ENCODE data around the gene TCF7L2.

The TCF7L2 gene

GRCh38 chr10:113015201-113015600, 65.2 kb downstream of the TCF7L2 start:
- H4K91ac ChIP-seq (ENCODE audit: low read depth, low read length): no peak overlapping the region
- H3K9ac ChIP-seq (ENCODE audit: low read length): no peak overlapping the region
- no peak overlapping the region for H3K18ac ChIP-seq (ENCODE audit: low read length)
- no peak overlapping the region for H2BK5ac ChIP-seq (ENCODE audit: low read depth, low read length, poor library complexity)
- no peaks in the 10 kb centered on the region for H3K9me3 ChIP-seq (ENCODE audit: insufficient read depth, low read depth, low read length)
- peaks cover 16 to 25% of the 10 kb centered on the region in 2 experiments for H3K4me1 ChIP-seq (ENCODE audit: control insufficient read depth in 1 of 2, insufficient read depth in 2 of 2, low read length in 2 of 2)
- H3K14ac ChIP-seq (ENCODE audit: low read length): no peak overlapping the region
- no peak overlapping the region for H2AFZ ChIP-seq (ENCODE audit: insufficient read depth, low read length, poor library complexity)
- H2BK12ac ChIP-seq (ENCODE audit: low read length): no peak overlapping the region
- DNase-seq: no peak
- no peak overlapping the region for H3K23ac ChIP-seq (ENCODE audit: low read length)
- H3K4me2 ChIP-seq (ENCODE audit: low read length): no peak overlapping the region
- WGBS (ENCODE audit: extremely low coverage, insufficient coverage, insufficient read length): no CpG with 5 or more reads among the region's 4 CpGs
- no peak overlapping the region for H2BK120ac ChIP-seq (ENCODE audit: insufficient read depth, low read length, poor library complexity)
- no peak overlapping the region for H3K4me3 ChIP-seq (ENCODE audit: low read depth, low read length)
- H3K36me3 ChIP-seq (ENCODE audit: control insufficient read depth in 1 of 2, insufficient read depth in 2 of 2, low read length in 2 of 2): no peaks in the 10 kb centered on the region
- peaks cover 16% of the 10 kb centered on the region for H3K79me2 ChIP-seq (ENCODE audit: control insufficient read depth, insufficient read depth, low read length, poor library complexity)
- no peak overlapping the region for H4K12ac ChIP-seq (ENCODE audit: low read depth, low read length)
- no peak overlapping the region for H2AK5ac ChIP-seq (ENCODE audit: low read length)
- H3K4ac ChIP-seq (ENCODE audit: low read depth, low read length): peak overlapping the region; percentile 21
- no peak overlapping the region for H3K27ac ChIP-seq (ENCODE audit: low read depth, low read length)
- peaks cover 1% of the 10 kb centered on the region for H3K79me1 ChIP-seq (ENCODE audit: low read length)
- no peak overlapping the region for H4K8ac ChIP-seq (ENCODE audit: low read depth, low read length)
- H3K27me3 ChIP-seq (ENCODE audit: insufficient read depth, low read length): no peaks in the 10 kb centered on the region

- Histone ChIP-seq H4K8ac (ENCODE audit: low read depth, low read length) (no peak overlapping the region), H3K36me3 (ENCODE audit: control insufficient read depth in 1 of 2, insufficient read depth in 2 of 2, low read length in 2 of 2) (peaks cover 0 to 2% of the 10 kb centered on the region in 2 experiments), H2BK120ac (ENCODE audit: insufficient read depth, low read length, poor library complexity) (no peak overlapping the region), H2AK5ac (ENCODE audit: low read length) (no peak overlapping the region), H3K9me3 (ENCODE audit: insufficient read depth, low read depth, low read length) (no peaks in the 10 kb centered on the region), H3K9ac (ENCODE audit: low read length) (no peak overlapping the region), H3K23ac (ENCODE audit: low read length) (no peak overlapping the region), H3K4me1 (ENCODE audit: control insufficient read depth in 1 of 2, insufficient read depth in 2 of 2, low read length in 2 of 2) (peaks cover 19 to 20% of the 10 kb centered on the region in 2 experiments), H4K91ac (ENCODE audit: low read depth, low read length) (no peak overlapping the region), H3K4ac (ENCODE audit: low read depth, low read length) (peak overlapping the region; percentile 34), H3K27me3 (ENCODE audit: insufficient read depth, low read length) (no peaks in the 10 kb centered on the region), H3K79me2 (ENCODE audit: control insufficient read depth, insufficient read depth, low read length, poor library complexity) (peaks cover 19% of the 10 kb centered on the region), H2BK5ac (ENCODE audit: low read depth, low read length, poor library complexity) (no peak overlapping the region), H2AFZ (ENCODE audit: insufficient read depth, low read length, poor library complexity) (no peak overlapping the region), H2BK12ac (ENCODE audit: low read length) (no peak overlapping the region), H3K27ac (ENCODE audit: low read depth, low read length) (no peak overlapping the region), H3K79me1 (ENCODE audit: low read length) (peaks cover 5% of the 10 kb centered on the region), H3K4me2 (ENCODE audit: low read length) (no peak overlapping the region), H4K12ac (ENCODE audit: low read depth, low read length) (no peak overlapping the region), H3K4me3 (ENCODE audit: low read depth, low read length) (no peak overlapping the region), H3K14ac (ENCODE audit: low read length) (no peak overlapping the region), H3K18ac (ENCODE audit: low read length) (no peak overlapping the region)
- WGBS (ENCODE audit: extremely low coverage, insufficient coverage, insufficient read length): no CpG with 5 or more reads among the region's 5 CpGs
- DNase-seq: no peak
Measured at GRCh38 chr10:113017376-113017775, 67.3 kb downstream of the TCF7L2 start.

- Histone ChIP-seq H2AFZ (ENCODE audit: insufficient read depth, low read length, poor library complexity) (no peak overlapping the region), H3K4ac (ENCODE audit: low read depth, low read length) (peak overlapping the region; percentile 47), H3K79me1 (ENCODE audit: low read length) (peaks cover 5% of the 10 kb centered on the region), H2BK12ac (ENCODE audit: low read length) (no peak overlapping the region), H3K36me3 (ENCODE audit: control insufficient read depth in 1 of 2, insufficient read depth in 2 of 2, low read length in 2 of 2) (peaks cover 0 to 2% of the 10 kb centered on the region in 2 experiments), H3K18ac (ENCODE audit: low read length) (no peak overlapping the region), H2AK5ac (ENCODE audit: low read length) (no peak overlapping the region), H3K79me2 (ENCODE audit: control insufficient read depth, insufficient read depth, low read length, poor library complexity) (peaks cover 17% of the 10 kb centered on the region), H3K9ac (ENCODE audit: low read length) (peak overlapping the region; percentile 60), H4K91ac (ENCODE audit: low read depth, low read length) (no peak overlapping the region), H3K9me3 (ENCODE audit: insufficient read depth, low read depth, low read length) (no peaks in the 10 kb centered on the region), H3K4me3 (ENCODE audit: low read depth, low read length) (no peak overlapping the region), H4K8ac (ENCODE audit: low read depth, low read length) (no peak overlapping the region), H3K4me2 (ENCODE audit: low read length) (no peak overlapping the region), H3K27ac (ENCODE audit: low read depth, low read length) (no peak overlapping the region), H4K12ac (ENCODE audit: low read depth, low read length) (no peak overlapping the region), H2BK5ac (ENCODE audit: low read depth, low read length, poor library complexity) (no peak overlapping the region), H3K14ac (ENCODE audit: low read length) (no peak overlapping the region), H3K4me1 (ENCODE audit: control insufficient read depth in 1 of 2, insufficient read depth in 2 of 2, low read length in 2 of 2) (peaks cover 19 to 20% of the 10 kb centered on the region in 2 experiments), H3K23ac (ENCODE audit: low read length) (no peak overlapping the region), H2BK120ac (ENCODE audit: insufficient read depth, low read length, poor library complexity) (no peak overlapping the region), H3K27me3 (ENCODE audit: insufficient read depth, low read length) (no peaks in the 10 kb centered on the region)
- no CpG with 5 or more reads among the region's 3 CpGs for WGBS (ENCODE audit: extremely low coverage, insufficient coverage, insufficient read length)
- no peak for DNase-seq
Measured at GRCh38 chr10:113018034-113018433, 68.0 kb downstream of the TCF7L2 start.

GRCh38 chr10:113019096-113019495, 69.0 kb downstream of the TCF7L2 start:
- H3K4me2 ChIP-seq (ENCODE audit: low read length): no peak overlapping the region
- H3K4me1 ChIP-seq (ENCODE audit: control insufficient read depth in 1 of 2, insufficient read depth in 2 of 2, low read length in 2 of 2): peaks cover 19 to 20% of the 10 kb centered on the region in 2 experiments
- H3K79me2 ChIP-seq (ENCODE audit: control insufficient read depth, insufficient read depth, low read length, poor library complexity): peaks cover 15% of the 10 kb centered on the region
- DNase-seq: no peak
- H3K4me3 ChIP-seq (ENCODE audit: low read depth, low read length): no peak overlapping the region
- H4K12ac ChIP-seq (ENCODE audit: low read depth, low read length): no peak overlapping the region
- H3K27ac ChIP-seq (ENCODE audit: low read depth, low read length): peak overlapping the region; percentile 15
- H2BK120ac ChIP-seq (ENCODE audit: insufficient read depth, low read length, poor library complexity): no peak overlapping the region
- no peak overlapping the region for H3K4ac ChIP-seq (ENCODE audit: low read depth, low read length)
- no peak overlapping the region for H2BK12ac ChIP-seq (ENCODE audit: low read length)
- H2AFZ ChIP-seq (ENCODE audit: insufficient read depth, low read length, poor library complexity): no peak overlapping the region
- H3K9me3 ChIP-seq (ENCODE audit: insufficient read depth, low read depth, low read length): no peaks in the 10 kb centered on the region
- no peaks in the 10 kb centered on the region for H3K27me3 ChIP-seq (ENCODE audit: insufficient read depth, low read length)
- H3K36me3 ChIP-seq (ENCODE audit: control insufficient read depth in 1 of 2, insufficient read depth in 2 of 2, low read length in 2 of 2): peaks cover 0 to 2% of the 10 kb centered on the region in 2 experiments
- no peak overlapping the region for H4K91ac ChIP-seq (ENCODE audit: low read depth, low read length)
- H3K79me1 ChIP-seq (ENCODE audit: low read length): peaks cover 5% of the 10 kb centered on the region
- no CpG with 5 or more reads among the region's 8 CpGs for WGBS (ENCODE audit: extremely low coverage, insufficient coverage, insufficient read length)
- no peak overlapping the region for H3K9ac ChIP-seq (ENCODE audit: low read length)
- H3K23ac ChIP-seq (ENCODE audit: low read length): no peak overlapping the region
- H2BK5ac ChIP-seq (ENCODE audit: low read depth, low read length, poor library complexity): no peak overlapping the region
- H3K18ac ChIP-seq (ENCODE audit: low read length): no peak overlapping the region
- H2AK5ac ChIP-seq (ENCODE audit: low read length): no peak overlapping the region
- no peak overlapping the region for H4K8ac ChIP-seq (ENCODE audit: low read depth, low read length)
- no peak overlapping the region for H3K14ac ChIP-seq (ENCODE audit: low read length)
